H9 (cell line): Measurements from ENCODE around the gene NHLRC4. TPM values are rescaled to one million over a fixed set of nuclear protein-coding genes. Genes with fewer than 3 reads are reported as not detected.

Source experiments
- DNase-seq: peaks from one replicate; pipeline ENCODE4 v3.0.0-alpha.2; 2017
- H2AFZ ChIP-seq: one replicate; pipeline ENCODE4 v1.6.1; 2013; ENCODE audit warnings: mild to moderate bottlenecking, low read length, control low read depth, moderate library complexity
- H2AK5ac ChIP-seq: 2 replicates; pipeline ENCODE4 v1.6.1; 2013; ENCODE audit warnings: low read length, control low read depth, mixed read lengths; ENCODE audit not compliant: insufficient read length
- H2BK120ac ChIP-seq: one replicate; pipeline ENCODE4 v1.6.1; 2013; ENCODE audit warnings: low read depth, mild to moderate bottlenecking, low read length, control low read depth, inconsistent platforms; ENCODE audit not compliant: poor library complexity, severe bottlenecking
- H2BK12ac ChIP-seq: 2 replicates; pipeline ENCODE4 v1.6.1; 2013; ENCODE audit warnings: low read length, control low read depth, mixed read lengths, low read depth; ENCODE audit not compliant: insufficient read length
- H2BK15ac ChIP-seq: 2 replicates; pipeline ENCODE4 v1.6.1; 2013; ENCODE audit warnings: low read depth, low read length, control low read depth
- H2BK20ac ChIP-seq: one replicate; pipeline ENCODE4 v1.6.1; 2013; ENCODE audit warnings: low read depth, mild to moderate bottlenecking, low read length, control low read depth, inconsistent platforms; ENCODE audit not compliant: poor library complexity, severe bottlenecking
- H2BK5ac ChIP-seq: 2 replicates; pipeline ENCODE4 v1.6.1; 2013; ENCODE audit warnings: low read length, control low read depth, mixed read lengths; ENCODE audit not compliant: insufficient read length
- H3K14ac ChIP-seq: 2 replicates; pipeline ENCODE4 v1.6.1; 2013; ENCODE audit warnings: low read length, control low read depth; ENCODE audit not compliant: insufficient read depth
- H3K18ac ChIP-seq: 2 replicates; pipeline ENCODE4 v1.6.1; 2013; ENCODE audit warnings: low read depth, mild to moderate bottlenecking, mixed read lengths, low read length, control low read depth; ENCODE audit not compliant: insufficient read length
- H3K23ac ChIP-seq: 2 replicates; pipeline ENCODE4 v1.6.1; 2013; ENCODE audit warnings: low read length, control low read depth, mixed read lengths, low read depth; ENCODE audit not compliant: insufficient read length
- H3K23me2 ChIP-seq: 2 replicates; pipeline ENCODE4 v1.6.1; 2013; ENCODE audit warnings: low read depth, mild to moderate bottlenecking, mixed read lengths, low read length, control low read depth; ENCODE audit not compliant: insufficient read length, poor library complexity, severe bottlenecking
- H3K27ac ChIP-seq: 2 replicates; pipeline ENCODE4 v1.5.1; 2013; ENCODE audit warnings: low read length, control low read depth, mixed read lengths, low read depth; ENCODE audit not compliant: insufficient read length
- H3K27me3 ChIP-seq: 2 replicates; pipeline ENCODE4 v1.6.1; 2013; ENCODE audit warnings: low read length, control low read depth, inconsistent platforms; ENCODE audit not compliant: insufficient read depth
- H3K4ac ChIP-seq: 2 replicates; pipeline ENCODE4 v1.6.1; 2013; ENCODE audit warnings: low read depth, mild to moderate bottlenecking, control low read depth, inconsistent platforms, low read length, moderate library complexity
- H3K4me1 ChIP-seq: 2 replicates; pipeline ENCODE4 v1.6.1; 2013; ENCODE audit warnings: low read length, control low read depth, inconsistent platforms; ENCODE audit not compliant: insufficient read depth
- H3K4me2 ChIP-seq: 2 replicates; pipeline ENCODE4 v1.6.1; 2013; ENCODE audit warnings: low read length, control low read depth, mixed read lengths; ENCODE audit not compliant: insufficient read length, insufficient read depth
- H3K56ac ChIP-seq: 2 replicates; pipeline ENCODE4 v1.6.1; 2013; ENCODE audit warnings: low read depth, mild to moderate bottlenecking, mixed read lengths, low read length, control low read depth; ENCODE audit not compliant: insufficient read length
- H3K79me1 ChIP-seq: 2 replicates; pipeline ENCODE4 v1.6.1; 2013; ENCODE audit warnings: low read depth, mild to moderate bottlenecking, moderate library complexity, low read length, control low read depth, inconsistent platforms; ENCODE audit not compliant: insufficient read depth, poor library complexity, severe bottlenecking
- H3K79me2 ChIP-seq: 2 replicates; pipeline ENCODE4 v1.6.1; 2013; ENCODE audit warnings: low read length, control low read depth, inconsistent platforms; ENCODE audit not compliant: insufficient read depth
- H3K9ac ChIP-seq: 2 replicates; pipeline ENCODE4 v1.6.1; 2013; ENCODE audit warnings: low read length, control low read depth, mixed read lengths; ENCODE audit not compliant: insufficient read length; ENCODE audit errors: extremely low read depth
- H3K9me3 ChIP-seq: one replicate; pipeline ENCODE4 v1.6.1; 2013; ENCODE audit warnings: low read depth, low read length, inconsistent platforms; ENCODE audit not compliant: control insufficient read depth
- H3T11ph ChIP-seq: one replicate; pipeline ENCODE4 v1.6.1; 2013; ENCODE audit warnings: mild to moderate bottlenecking, low read length, control low read depth, inconsistent platforms
- H4K20me1 ChIP-seq: one replicate; pipeline ENCODE4 v1.6.1; 2013; ENCODE audit not compliant: control insufficient read depth, insufficient read length, insufficient read depth
- H4K5ac ChIP-seq: 2 replicates; pipeline ENCODE4 v1.6.1; 2013; ENCODE audit warnings: low read depth, mild to moderate bottlenecking, mixed read lengths, low read length, control low read depth; ENCODE audit not compliant: insufficient read length
- H4K8ac ChIP-seq: replicated peaks from 2 replicates; pipeline ENCODE4 v1.6.1; 2013; ENCODE audit warnings: low read length, control low read depth, mixed read lengths, low read depth; ENCODE audit not compliant: insufficient read length
- H4K91ac ChIP-seq: 2 replicates; pipeline ENCODE4 v1.6.1; 2013; ENCODE audit warnings: low read depth, mild to moderate bottlenecking, moderate library complexity, mixed read lengths, low read length, control low read depth; ENCODE audit not compliant: insufficient read length
- H3K27ac Mint-ChIP-seq, 3 experiments: 2 replicates in 2 of 3; 3 replicates in 1 of 3; pipeline ENCODE4 v1.8.0; 2020 to 2021; ENCODE audit warnings: mixed read lengths in 3 of 3, mild to moderate bottlenecking in 1 of 3, moderate library complexity in 1 of 3
- H3K27me3 Mint-ChIP-seq: 2 replicates; pipeline ENCODE4 v1.8.0; 2021; ENCODE audit warnings: low read depth, mild to moderate bottlenecking, moderate library complexity, mixed read lengths
- H3K36me3 Mint-ChIP-seq, 3 experiments: 2 replicates in 2 of 3; 3 replicates in 1 of 3; pipeline ENCODE4 v1.8.0; 2020 to 2021; ENCODE audit warnings: low read depth in 3 of 3, mixed read lengths in 3 of 3; ENCODE audit not compliant: insufficient read depth in 1 of 3
- H3K4me1 Mint-ChIP-seq, 2 experiments: 2 replicates each; pipeline ENCODE4 v1.8.0; 2020; ENCODE audit warnings: mixed read lengths in 2 of 2
- H3K4me3 Mint-ChIP-seq, 2 experiments: 2 replicates in 1 of 2; 3 replicates in 1 of 2; pipeline ENCODE4 v1.8.0; 2020 to 2021; ENCODE audit warnings: mild to moderate bottlenecking in 2 of 2, mixed read lengths in 2 of 2, moderate library complexity in 1 of 2
- H3K9me3 Mint-ChIP-seq, 2 experiments: 2 replicates in 1 of 2; 3 replicates in 1 of 2; pipeline ENCODE4 v1.8.0; 2020; ENCODE audit warnings: mild to moderate bottlenecking in 2 of 2, mixed read lengths in 2 of 2, moderate library complexity in 1 of 2
- CTCF ChIP-seq: fragments of 200-600 bp; sonication (generic); conservative IDR thresholded peaks from 3 replicates; pipeline ENCODE4 v1.8.0; 2021; ENCODE audit warnings: antibody characterized with exemption, mild to moderate bottlenecking
- WGBS: extraction: QIAGEN DNeasy Blood & Tissue Kit; methylation state at CpG from one replicate; pipeline ENCODE4 v1.1.7; 2013; ENCODE audit warnings: missing lambda C conversion rate, low lambda C conversion rate, mixed read lengths; ENCODE audit not compliant: insufficient read length; ENCODE audit errors: extremely low coverage; 5-methylcytosine and 5-hydroxymethylcytosine counted together
- total RNA-seq: library from RNA; stranded (reverse); gene quantifications from 2 replicates; pipeline ENCODE4 v1.2.1, GENCODE V29; 2021

Gene NHLRC4
- total RNA-seq, 1 experiment from 2014 or later: 0.42 TPM

DNA sequence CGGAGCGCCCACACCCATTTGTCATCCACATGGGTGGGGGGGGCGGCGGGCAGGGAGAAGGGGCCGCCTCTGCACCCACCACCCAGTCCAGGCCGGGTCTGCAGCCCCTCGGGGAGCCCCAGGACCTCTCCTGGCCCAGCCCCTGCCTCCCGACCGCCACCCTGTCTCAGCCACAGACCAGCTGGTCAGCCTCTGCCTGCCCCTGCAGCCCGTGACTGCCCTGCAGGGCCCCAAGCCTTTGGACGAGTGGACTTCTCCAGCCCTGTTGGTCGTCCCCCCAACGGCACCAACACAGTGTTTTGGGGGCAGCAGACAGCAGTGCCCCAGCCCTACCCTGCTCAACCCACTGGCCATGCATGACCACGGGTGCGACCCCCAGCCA lies 5.4 kb upstream of the NHLRC4 start:
- H3K27ac ChIP-seq: no peak overlapping the region
- no peak overlapping the region for H2AFZ ChIP-seq
- H3K4me1 ChIP-seq: no peaks in the 10 kb centered on the region
- peaks cover under 1 to 7% of the 10 kb centered on the region in 2 experiments; a peak in 3 of 4 replicates for H3K4me1 Mint-ChIP-seq
- no peak overlapping the region for H3K4me3 Mint-ChIP-seq
- H3K27ac Mint-ChIP-seq: no peak overlapping the region
- no peak overlapping the region for H3K23ac ChIP-seq
- H4K20me1 ChIP-seq: peaks cover 3% of the 10 kb centered on the region
- peaks cover 42% of the 10 kb centered on the region for H3K27me3 Mint-ChIP-seq
- WGBS: no CpG with 5 or more reads among the region's 15 CpGs
- H4K91ac ChIP-seq: no peak overlapping the region
- no peak overlapping the region for H4K8ac ChIP-seq
- H3K23me2 ChIP-seq: no peaks in the 10 kb centered on the region
- H3K56ac ChIP-seq: no peak overlapping the region
- no peaks in the 10 kb centered on the region for H3K79me2 ChIP-seq
- DNase-seq: no peak
- H2BK5ac ChIP-seq: no peak overlapping the region
- H2AK5ac ChIP-seq: no peak overlapping the region
- peaks cover 2% of the 10 kb centered on the region; the same call in 1 of the 2 replicates for H3K27me3 ChIP-seq
- no peak overlapping the region for H3K4me2 ChIP-seq
- TF ChIP-seq CTCF: no peak
- H3K14ac ChIP-seq: no peak overlapping the region; the same call in 1 of the 2 replicates
- H3K9ac ChIP-seq: no peak overlapping the region
- no peak overlapping the region for H2BK12ac ChIP-seq
- no peak overlapping the region for H2BK15ac ChIP-seq
- no peak overlapping the region for H3K18ac ChIP-seq
- no peak overlapping the region for H2BK20ac ChIP-seq
- H4K5ac ChIP-seq: no peak overlapping the region
- H3T11ph ChIP-seq: no peak overlapping the region
- H3K4ac ChIP-seq: no peak overlapping the region
- H3K36me3 Mint-ChIP-seq: no peaks in the 10 kb centered on the region; a peak in 1 of 7 replicates
- H3K9me3 Mint-ChIP-seq: no peaks in the 10 kb centered on the region; a peak in 1 of 5 replicates
- no peaks in the 10 kb centered on the region for H3K79me1 ChIP-seq
- H2BK120ac ChIP-seq: no peak overlapping the region
- H3K9me3 ChIP-seq: no peaks in the 10 kb centered on the region
